ENCODE measurements around the gene ZNF609.

The ZNF609 gene

GRCh38 chr15:64701482-64702184 lies 241.3 kb downstream of the ZNF609 start:
- DNase-seq: no peak

GRCh38 chr15:64702816-64703631 lies 242.6 kb downstream of the ZNF609 start:
- DNase-seq: peak; percentile 94 to 95

- no peak for DNase-seq
These were observed 243.2 kb downstream of the ZNF609 start for GRCh38 chr15:64703632-64703959.

- no peak for DNase-seq
These were observed 244.6 kb downstream of the ZNF609 start for GRCh38 chr15:64705006-64705405.

DNA sequence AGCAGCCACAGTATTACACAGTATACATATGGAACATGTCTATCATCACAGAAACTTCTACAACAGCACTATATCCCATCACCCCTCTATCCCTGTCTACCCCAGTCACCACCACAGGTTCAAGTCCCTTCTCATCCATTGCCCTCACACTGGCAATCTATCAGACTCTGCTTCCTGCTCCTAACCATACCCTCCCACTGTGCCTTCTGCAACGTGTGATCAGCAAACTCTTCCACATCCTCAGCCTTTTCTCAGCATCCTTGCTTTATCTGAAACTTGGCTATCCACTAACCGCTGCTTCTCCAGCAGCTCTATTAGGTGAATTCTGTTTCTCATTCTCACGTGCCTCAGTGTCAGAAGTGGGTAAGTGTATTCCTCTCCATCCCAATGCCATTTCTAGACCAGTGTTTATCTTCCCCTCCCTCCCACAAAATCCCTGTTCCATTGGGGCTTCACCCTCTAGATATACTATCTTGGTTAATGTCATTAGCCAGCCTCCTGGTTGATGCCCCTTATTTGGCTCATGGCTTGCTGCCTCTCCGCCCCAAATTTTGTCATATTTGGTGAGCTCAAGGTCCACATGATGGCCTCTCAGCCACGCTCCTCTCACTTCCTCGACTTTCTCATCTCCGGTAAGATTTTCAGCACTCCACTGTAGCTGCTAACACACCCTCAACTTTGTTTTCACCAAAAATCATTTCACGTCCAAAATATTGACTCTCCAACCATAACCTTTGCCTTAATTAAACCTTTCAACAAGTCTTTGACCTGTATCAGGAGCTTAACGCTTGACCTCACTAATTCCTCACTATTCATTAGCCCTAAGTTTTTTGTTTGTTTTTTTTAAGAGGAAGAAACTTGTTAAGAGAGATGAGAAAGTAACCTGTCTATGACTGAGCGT lies 245.9 kb downstream of the ZNF609 start:
- DNase-seq: no peak

DNA sequence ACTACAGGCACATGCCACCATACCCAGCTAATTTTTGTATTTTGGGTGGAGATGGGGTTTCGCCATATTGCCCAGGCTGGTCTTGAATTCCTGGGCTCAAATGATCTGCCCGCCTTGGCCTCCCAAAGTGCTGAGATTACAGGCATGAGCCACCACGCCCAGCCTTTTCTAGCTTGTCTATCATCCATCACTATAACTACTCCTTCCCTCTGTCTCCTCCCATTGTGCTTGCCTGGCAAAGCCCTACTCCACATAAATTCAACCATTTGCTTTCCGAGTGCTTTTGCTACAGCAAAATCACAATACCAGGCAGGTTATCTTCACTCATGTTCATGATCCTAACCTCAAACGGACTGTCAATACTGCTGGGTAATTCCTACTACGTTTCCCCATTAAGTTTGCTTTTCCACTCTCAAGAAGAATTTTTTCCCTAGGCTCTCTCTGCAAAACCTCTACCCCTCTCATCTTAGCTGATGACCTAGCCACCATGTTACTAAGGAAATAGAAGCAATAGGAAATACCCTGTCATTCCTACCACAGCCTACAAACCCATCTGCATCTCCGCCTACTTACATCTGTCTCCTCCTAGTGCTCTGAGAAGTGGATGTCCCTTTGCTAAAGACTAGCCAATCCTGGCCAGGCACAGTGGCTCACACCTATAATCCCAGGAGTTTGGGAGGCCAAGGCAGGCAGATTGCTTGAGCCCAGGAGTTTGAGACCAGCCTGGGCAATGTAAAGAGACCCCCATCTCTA lies 250.5 kb downstream of the ZNF609 start:
- DNase-seq: no peak

DNA sequence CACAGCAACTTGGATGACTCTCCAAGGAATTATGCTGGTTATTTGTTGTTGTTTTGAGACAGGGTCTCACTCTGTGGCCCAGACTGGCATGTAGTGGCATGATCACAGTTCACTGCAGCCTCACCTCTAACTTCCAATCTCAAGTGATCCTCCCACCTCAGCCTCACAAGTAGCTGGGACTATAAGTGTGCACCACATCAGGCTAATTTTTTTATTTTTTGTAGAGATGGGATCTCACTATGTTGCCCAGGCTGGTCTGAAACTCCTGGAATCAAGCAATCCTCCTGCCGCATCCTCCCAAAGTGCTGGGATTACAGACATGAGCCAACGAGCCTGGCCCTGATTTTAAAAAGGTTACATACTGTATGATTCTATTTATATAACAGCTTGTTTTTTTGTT lies 252.0 kb downstream of the ZNF609 start:
- no peak for DNase-seq

- no peak for DNase-seq
These were observed 253.2 kb downstream of the ZNF609 start for GRCh38 chr15:64713592-64713991.

DNA sequence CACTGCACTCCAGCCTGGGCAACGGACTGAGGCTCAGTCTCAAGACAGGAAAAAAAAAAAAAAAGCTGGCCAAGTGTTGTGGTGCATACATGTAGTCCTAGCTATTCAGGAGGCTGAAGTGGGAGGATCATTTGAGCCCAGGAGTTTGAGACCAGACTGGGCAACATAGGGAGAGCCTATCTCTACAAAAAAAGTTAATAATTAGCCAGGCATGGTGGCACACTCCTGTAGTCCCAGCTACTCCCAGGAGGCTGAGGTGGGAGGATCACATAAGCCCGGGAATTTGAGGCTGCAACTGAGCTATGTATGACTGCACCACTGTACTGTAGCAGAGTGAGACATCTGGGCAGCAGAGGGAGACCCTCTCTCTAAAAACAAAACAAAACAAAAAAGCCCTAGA lies 256.1 kb downstream of the ZNF609 start:
- DNase-seq: no peak

DNA sequence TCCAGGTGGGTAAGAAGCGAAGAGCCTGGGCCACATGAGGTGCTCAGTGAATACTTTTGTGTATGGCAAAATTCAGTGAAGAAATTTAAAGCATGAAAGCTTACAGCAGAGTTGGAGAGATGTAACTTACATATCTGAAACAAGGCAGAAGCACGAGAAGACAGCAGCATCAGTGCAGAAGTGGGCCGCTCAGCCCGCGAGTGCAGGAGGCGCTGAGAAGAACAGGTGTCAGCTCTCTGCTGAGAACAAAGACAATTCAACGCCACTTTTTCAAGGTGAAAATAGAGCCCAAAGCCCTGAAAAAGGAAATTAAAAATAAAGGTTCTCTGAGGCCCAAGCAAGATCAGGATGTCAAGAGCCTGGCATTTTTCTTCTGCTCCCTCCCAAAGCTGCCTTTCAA lies 256.8 kb downstream of the ZNF609 start:
- DNase-seq: no peak

GRCh38 chr15:64717735-64718495 lies 257.5 kb downstream of the ZNF609 start:
- DNase-seq: no peak

DNA sequence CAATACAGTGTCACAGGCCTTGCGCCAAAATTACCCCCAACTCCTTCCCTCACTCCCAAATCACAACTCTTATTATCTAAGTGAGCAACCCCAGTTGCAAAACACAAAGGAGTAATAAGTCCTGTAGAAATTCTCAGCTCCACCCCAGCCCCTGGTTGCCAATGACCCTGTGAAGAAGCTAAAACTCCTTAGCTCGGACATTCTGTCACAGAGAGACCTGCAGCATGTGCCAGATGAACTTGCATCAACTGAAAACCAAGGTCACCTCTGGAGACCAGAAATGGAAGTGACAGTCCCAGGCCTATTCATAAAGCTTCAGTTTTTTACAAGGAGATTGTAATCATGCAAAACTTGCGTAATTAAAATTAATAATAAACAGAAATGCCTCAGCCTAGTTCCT lies 259.8 kb downstream of the ZNF609 start:
- DNase-seq: no peak

GRCh38 chr15:64730151-64730550 lies 269.8 kb downstream of the ZNF609 start:
- no peak for DNase-seq

GRCh38 chr15:64731012-64731804 lies 270.8 kb downstream of the ZNF609 start:
- peak; percentile 81 to 85 for DNase-seq

GRCh38 chr15:64731805-64732151 lies 271.4 kb downstream of the ZNF609 start:
- no peak for DNase-seq

- DNase-seq: no peak
These were observed 271.9 kb downstream of the ZNF609 start for GRCh38 chr15:64732156-64732860.
